MV-4-11 (cell line): Measurements from ENCODE around the gene BPGM.
"Not testable (repeated sequence)": the region's sequence is repeated elsewhere in the genome, so short reads cannot be mapped to it uniquely, and the experiment has no call there.

Experiments
- DNase-seq: peaks from one replicate; lab custom pipeline; 2025; lab: John Stamatoyannopoulos, UW

Gene BPGM

DNA sequence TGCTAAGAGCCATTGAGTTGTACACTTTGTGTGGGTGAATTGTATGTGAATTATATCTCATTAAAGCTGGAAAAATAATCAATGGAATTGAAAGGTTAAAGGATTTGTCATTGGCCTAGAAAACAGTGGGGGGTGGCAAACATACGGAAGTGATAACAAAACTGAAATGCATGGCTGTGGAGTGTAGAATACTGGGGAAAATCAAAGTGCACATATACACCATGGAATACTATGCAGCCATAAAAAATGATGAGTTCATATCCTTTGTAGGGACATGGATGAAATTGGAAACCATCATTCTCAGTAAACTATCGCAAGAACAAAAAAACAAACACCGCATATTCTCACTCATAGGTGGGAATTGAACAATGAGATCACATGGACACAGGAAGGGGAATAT is 18.4 kb downstream of the BPGM start:
- DNase-seq = not testable (repeated sequence)

- no peak for DNase-seq
These were observed 21.2 kb downstream of the BPGM start for GRCh38 chr7:134667899-134668298.

DNA sequence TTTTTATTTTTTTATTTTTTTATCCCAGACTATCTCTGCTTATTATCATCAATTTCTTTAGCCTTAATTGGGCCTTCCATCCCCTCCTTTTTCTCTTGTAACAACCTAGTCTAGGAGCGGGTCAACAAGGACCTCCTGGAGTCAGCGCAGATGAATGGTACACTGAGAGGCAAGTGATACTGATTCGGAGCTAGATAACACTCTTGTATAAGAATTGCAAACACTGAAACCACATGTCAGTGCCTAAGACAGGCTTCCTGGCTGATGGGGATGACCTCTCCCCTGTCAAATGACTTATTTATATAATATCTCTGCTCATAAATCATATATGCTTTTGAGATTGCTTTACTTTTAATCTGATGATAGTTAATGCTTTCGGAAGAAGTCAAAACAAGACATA is 22.7 kb downstream of the BPGM start:
- DNase-seq = no peak

- peak; percentile 4 for DNase-seq
These were observed 23.3 kb downstream of the BPGM start for GRCh38 chr7:134669845-134670373.

DNA sequence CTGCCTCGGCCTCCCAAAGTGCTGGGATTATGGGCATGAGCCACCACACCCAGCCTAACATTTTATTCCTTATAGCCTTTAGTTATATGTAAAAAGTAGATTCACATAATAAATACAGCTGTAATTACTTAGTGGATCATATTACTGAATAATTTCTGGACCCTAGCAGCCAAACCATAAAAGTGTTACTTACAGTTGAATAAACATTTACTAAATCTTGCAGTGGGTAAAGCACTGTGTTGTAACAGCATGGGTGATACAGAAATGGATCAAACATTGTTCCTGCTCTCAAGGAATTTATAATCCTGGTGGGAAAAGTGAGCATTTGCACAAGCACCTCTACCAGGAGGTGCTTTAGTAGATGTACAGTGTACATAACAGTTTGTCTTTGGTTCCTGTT is 25.0 kb downstream of the BPGM start:
- no peak for DNase-seq

DNA sequence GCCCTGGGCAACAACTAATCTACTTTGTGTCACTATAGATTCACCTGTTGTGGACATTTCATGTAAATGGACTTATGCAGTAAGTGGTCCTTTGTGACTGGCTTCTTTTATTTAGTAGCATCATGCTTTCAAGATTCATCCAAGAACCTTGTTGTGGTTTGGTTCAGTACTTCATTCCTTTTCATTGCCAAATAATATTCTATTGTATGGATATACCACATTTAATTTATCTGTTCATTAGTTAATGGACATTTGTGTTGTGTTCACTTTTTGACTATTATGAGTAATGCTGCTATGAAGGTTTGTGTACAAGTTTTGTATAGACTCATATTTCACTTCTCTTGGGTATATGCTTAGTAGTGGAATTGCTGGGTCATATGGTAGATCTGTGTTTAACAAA is 27.8 kb downstream of the BPGM start:
- no peak for DNase-seq

DNA sequence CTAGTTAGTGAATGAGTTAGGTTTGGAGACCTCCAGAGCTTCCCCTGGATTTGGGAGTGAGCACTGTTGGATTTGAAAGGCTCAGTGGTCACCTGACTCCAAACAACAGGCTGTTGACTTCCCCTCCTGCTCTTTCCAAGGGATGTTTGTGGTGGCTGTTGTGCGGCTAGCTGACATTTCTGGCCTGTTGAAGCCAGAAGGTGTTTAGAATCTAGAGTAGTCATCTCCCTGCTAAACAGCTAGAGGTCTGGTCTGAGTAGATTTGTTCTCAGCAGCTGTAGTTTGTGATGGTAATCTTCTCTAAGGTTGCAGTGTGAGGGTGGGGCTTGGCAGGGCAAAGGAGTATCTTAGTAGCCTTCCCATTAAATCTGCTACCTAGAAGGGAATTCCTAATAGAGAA is 30.1 kb downstream of the BPGM start:
- DNase-seq = no peak

DNA sequence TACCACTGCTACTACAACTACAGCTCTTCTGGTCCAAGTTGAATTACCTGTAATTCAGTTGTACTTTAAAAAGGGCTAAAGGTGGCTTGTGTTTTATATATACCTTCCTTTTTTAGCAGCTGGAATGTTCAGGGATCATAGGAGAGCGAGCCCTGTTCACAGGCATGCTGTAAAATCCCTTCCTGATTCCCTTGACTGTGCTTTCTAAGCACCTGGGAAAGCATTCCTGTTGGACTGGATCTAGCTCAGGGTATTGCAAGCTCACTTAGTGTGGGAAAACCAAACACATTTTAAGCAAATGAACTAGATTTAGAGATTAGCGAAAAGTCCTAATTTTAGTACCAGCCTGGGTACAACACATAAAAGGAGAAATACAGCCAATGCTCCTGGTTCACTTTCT is 31.5 kb downstream of the BPGM start:
- no peak for DNase-seq

DNA sequence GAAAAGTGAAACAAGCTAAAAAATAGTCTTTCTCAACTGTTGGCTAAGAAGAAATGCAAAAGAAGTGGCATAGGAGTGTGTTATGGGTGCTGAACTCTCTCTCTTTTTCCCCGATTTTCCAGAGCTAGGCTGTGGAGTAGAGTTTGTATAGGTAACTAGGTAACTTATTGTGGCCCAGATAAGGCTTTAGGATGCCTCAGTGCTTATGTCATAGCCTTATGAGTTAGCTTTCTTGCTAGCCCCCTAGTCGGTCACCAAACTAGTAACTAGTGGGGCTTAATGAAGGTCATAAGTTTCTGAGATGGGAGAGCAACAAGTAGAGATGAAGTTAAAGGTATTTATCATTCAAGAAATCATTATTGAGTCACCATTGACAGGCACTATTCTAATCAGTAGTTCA is 32.4 kb downstream of the BPGM start:
- DNase-seq = no peak

GRCh38 chr7:134684165-134684564 is 37.5 kb downstream of the BPGM start:
- DNase-seq = no peak

DNA sequence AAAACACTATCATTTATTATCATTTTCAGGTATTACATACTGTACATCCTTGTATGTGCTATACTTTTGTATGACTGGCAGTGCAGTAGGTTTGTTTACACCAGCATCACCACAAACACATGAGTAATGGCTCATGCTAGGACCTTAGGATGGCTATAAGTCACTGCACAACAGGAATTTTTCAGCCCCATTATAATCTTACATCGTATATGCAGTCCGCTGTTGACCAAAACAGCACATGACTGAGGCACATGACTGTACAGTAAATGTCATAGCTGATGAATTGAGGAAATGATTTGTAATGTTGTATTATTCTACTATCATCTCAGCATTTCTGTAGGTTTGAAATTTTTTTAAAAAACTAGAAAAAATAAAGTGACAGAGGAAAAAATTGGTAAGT is 38.6 kb downstream of the BPGM start:
- no peak for DNase-seq

DNA sequence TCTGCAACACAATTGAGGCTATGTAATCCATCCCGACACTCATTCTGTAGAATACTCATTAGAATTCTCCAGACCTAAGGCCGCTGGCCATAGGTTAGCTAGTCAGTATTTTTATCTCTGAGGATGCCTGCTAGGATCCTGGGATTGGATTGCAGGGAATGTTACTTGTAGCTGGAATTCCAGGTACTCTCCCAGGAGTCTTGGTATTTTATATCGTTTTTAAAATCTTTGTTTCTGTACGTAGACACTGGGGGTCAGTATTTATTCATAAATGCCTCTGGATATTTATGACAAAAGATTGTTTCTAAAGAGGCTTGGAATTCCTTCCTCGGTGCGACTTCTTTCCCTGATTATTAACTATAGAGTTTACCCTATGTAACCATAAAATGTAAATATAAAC is 40.1 kb downstream of the BPGM start:
- no peak for DNase-seq

DNA sequence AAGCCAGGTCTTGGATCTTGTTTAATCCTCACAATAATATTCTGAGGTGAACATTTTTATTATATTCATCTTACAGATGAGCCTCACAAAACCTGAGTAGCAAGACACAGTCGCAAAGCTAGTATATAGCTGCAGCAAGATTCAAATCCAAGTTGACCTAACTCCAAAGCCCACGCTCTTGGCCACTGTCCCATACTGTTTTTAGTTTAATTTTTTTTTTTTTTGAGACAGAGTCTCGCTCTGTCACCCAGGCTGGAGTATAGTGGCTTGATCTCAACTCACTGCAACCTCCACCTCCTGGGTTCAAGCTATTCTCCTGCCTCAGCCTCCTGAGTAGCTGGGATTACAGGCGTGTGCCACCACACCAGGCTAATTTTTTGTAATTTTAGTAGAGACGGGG is 42.9 kb downstream of the BPGM start:
- not testable (repeated sequence) for DNase-seq

- DNase-seq = no peak
These were observed 43.4 kb downstream of the BPGM start for GRCh38 chr7:134690016-134690415.

DNA sequence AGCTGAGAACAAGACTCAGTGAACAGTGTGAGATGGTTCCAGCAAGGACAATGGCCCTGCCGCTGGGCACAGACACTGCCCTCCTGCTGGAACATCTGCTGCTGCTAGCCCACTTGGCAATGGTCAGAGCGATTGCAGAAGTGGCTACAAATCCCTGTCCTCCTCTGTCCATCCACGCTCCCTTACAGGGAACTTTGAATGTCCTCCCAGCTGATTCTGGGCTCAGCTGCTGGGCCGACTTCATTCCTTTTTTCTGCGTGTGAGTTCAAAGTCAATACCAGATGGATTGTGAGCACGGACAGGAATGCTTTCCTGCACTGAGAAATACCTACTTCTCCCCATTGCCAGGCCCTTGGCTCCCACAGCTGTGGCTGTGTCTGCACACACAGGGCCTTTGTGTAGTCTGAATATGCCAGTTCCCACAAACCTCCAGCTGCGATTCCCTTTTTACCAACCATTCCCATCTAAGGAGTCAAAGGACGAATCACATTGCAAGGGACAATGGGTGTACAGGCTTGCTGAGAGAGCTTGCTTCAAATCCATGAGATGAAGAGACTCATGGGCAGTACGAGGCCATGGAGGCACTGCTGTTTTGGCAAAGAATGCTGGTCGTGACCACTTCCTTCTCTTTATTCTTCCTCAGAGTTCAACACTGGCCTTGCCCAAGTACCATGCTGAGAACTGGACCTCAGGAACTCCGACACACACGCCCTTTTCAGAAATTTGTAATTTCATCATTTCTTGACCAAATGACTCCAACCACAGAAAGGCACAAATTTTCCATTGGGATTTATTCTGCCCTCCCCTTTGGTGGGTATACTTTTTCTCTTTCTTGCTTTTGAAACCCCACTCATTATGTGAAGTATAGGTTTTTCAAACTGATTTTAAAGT is 44.2 kb downstream of the BPGM start:
- peak; percentile 2 for DNase-seq

DNA sequence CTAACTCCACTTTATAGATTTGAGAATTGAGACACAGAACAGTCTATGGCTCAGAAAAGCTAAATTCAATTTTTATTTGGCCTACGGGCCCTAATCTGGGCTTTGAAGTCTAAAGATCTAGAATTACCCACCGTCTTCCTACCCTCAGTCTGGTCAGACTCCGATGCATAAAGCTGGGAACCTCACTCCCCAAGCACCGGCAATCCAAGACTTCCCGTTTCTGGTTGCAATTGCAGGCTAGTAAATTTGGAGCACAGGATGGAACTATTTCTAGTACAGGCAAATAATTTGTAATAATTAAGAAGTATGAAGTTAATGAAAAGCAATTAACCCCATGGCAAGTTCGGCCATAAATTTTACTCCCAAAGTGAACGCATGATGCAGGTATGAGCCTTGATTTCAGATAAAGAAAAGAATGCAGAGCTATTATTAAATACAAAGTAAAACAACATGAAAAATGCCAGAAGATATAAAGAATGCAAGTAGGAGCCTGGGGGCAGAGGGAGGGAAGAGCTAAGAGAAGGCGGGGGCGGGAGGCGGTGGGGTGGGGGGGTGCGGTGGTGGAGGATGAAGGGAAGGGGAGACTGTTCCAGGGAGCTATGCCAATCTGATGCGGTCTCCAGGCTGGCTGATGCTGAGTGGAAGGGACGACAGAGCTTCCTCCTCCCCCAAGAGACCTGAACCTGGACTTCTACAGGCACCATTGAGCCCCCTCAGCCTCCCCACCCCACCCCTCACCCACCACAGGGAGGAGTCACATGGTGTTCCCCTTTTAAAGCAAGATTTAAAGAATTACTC is 45.1 kb downstream of the BPGM start:
- no peak for DNase-seq

DNA sequence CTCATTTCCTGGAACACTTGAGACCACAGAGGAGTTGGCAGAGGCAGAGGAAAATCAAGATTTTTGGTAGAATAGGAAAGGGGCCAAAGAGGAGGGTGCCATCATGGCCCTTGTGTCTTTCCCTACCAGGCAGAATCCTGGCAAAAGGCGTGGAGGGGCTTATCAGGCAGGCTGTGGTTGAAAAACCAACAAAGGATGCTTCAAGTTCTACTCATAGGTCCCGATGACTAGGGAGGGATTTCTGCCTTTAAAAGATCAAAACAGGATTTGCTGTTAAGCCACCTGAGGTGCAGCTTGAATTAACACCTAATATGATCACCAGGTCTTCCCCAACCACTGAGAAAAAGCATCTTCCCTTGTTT is 45.7 kb downstream of the BPGM start:
- no peak for DNase-seq

DNA sequence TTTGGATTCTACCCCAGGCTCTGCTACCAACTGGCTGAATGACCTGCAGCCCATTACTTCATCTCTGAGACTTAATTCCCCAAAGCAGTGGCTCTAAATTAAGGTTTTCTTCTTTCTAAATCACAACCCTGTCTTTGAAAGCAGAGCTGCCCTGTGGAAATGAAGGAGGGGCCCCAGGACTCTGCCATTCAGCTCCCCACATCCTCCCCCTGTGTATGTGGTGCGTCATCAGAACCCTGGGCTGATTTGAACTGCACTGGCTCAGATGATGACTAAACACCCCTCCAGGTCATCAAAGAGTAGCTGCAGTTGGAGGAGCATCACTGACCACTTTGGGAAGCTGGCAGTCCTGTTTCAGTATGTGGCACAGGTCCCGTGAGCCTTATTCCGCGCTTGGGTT is 46.6 kb downstream of the BPGM start:
- no peak for DNase-seq

GRCh38 chr7:134694299-134694698 is 47.6 kb downstream of the BPGM start:
- no peak for DNase-seq

- DNase-seq = no peak
These were observed 48.1 kb downstream of the BPGM start for GRCh38 chr7:134694767-134695166.

GRCh38 chr7:134695321-134695860 is 48.7 kb downstream of the BPGM start:
- DNase-seq = no peak

GRCh38 chr7:134696261-134696660 is 49.6 kb downstream of the BPGM start:
- DNase-seq = no peak
